HG02884 (cell line): ENCODE results near the gene BEND3.
"Not testable (repeated sequence)": the region's sequence is repeated elsewhere in the genome, so short reads cannot be mapped to it uniquely, and the experiment has no call there.

Experiments used
- ATAC-seq: cut with Tn5 transposase; IDR thresholded peaks from one replicate; pipeline ENCODE4 v1.9.1; 2021; ENCODE audit warnings: mild to moderate bottlenecking, moderate library complexity; ENCODE audit not compliant: unreplicated experiment

The BEND3 gene

GRCh38 chr6:107114926-107115694, at the start of gene BEND3:
BEND3 (minus strand) TSS chr6:107115515; CDS start chr6:107099285, 16,230 bp downstream.
- ATAC-seq, result peak; percentile 19

GRCh38 chr6:107164299-107164698, 49.0 kb upstream of the BEND3 start:
- not testable (repeated sequence) for ATAC-seq

GRCh38 chr6:107161521-107161920, 46.2 kb upstream of the BEND3 start:
- no peak for ATAC-seq

- ATAC-seq, result no peak
Measured at GRCh38 chr6:107156617-107157016, 41.3 kb upstream of the BEND3 start.

- ATAC-seq, result no peak
Measured at GRCh38 chr6:107154801-107155160, 39.5 kb upstream of the BEND3 start.

- ATAC-seq, result no peak
Measured at GRCh38 chr6:107154131-107154800, 39.0 kb upstream of the BEND3 start.

GRCh38 chr6:107152638-107153430, 37.5 kb upstream of the BEND3 start:
- no peak for ATAC-seq

GRCh38 chr6:107144666-107145065, 29.4 kb upstream of the BEND3 start:
- no peak for ATAC-seq

GRCh38 chr6:107144014-107144413, 28.7 kb upstream of the BEND3 start:
- ATAC-seq, result no peak

- ATAC-seq, result no peak
Measured at GRCh38 chr6:107140581-107140980, 25.3 kb upstream of the BEND3 start.

GRCh38 chr6:107136324-107136723, 21.0 kb upstream of the BEND3 start:
- ATAC-seq, result not testable (repeated sequence)

GRCh38 chr6:107135048-107135680, 19.8 kb upstream of the BEND3 start:
- not testable (repeated sequence) for ATAC-seq

- ATAC-seq, result no peak
Measured at GRCh38 chr6:107132330-107132954, 17.1 kb upstream of the BEND3 start.

GRCh38 chr6:107129370-107129925, 14.1 kb upstream of the BEND3 start:
- ATAC-seq, result no peak

- ATAC-seq, result no peak
Measured at GRCh38 chr6:107128577-107128976, 13.3 kb upstream of the BEND3 start.

- no peak for ATAC-seq
Measured at GRCh38 chr6:107128175-107128574, 12.9 kb upstream of the BEND3 start.

GRCh38 chr6:107125771-107126170, 10.5 kb upstream of the BEND3 start:
- ATAC-seq, result no peak

GRCh38 chr6:107124934-107125348, 9.6 kb upstream of the BEND3 start:
- ATAC-seq, result peak; percentile 59

- no peak for ATAC-seq
Measured at GRCh38 chr6:107123501-107123900, 8.2 kb upstream of the BEND3 start.

GRCh38 chr6:107122748-107123147, 7.4 kb upstream of the BEND3 start:
- no peak for ATAC-seq
